SU-DHL-6 (cell line): ENCODE measurements around the gene NXPH1.

ENCODE experiments used
- EZH2phosphoT487 ChIP-seq: fragments of 200-600 bp; sonication (generic), shearing (Covaris generic); conservative IDR thresholded peaks from 2 replicates; pipeline ENCODE4 v1.6.1; 2018; ENCODE audit warnings: mild to moderate bottlenecking, antibody characterized with exemption, low read length, moderate library complexity, mixed read lengths
- TF ChIP-seq, protein P1 (sequence below): fragments of 200-600 bp; sonication (generic); IDR thresholded peaks from one replicate; pipeline ENCODE4 v1.5.1; 2017; ENCODE audit warnings: antibody characterized with exemption, mild to moderate bottlenecking, low read length, moderate library complexity; ENCODE audit not compliant: insufficient read depth, poor library complexity, severe bottlenecking

DNA sequence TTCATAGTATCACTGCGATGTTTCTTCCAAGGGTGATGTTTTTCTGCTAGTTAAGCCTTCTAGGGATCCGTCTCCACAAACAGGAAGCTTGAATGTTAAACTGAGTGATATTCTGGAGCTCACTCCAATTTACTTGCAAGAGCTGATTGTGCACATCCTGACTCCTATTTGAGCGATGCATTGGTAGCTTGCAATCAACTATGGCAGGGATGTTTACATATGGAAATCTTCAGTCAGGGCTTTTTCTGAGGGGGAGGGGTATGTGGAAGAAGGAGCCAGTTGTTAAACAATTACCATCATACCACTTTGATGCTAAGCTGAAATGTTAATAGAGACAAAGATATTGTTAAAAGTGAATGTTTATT lies 43.2 kb upstream of the NXPH1 start:
- TF ChIP-seq, protein P1, sequence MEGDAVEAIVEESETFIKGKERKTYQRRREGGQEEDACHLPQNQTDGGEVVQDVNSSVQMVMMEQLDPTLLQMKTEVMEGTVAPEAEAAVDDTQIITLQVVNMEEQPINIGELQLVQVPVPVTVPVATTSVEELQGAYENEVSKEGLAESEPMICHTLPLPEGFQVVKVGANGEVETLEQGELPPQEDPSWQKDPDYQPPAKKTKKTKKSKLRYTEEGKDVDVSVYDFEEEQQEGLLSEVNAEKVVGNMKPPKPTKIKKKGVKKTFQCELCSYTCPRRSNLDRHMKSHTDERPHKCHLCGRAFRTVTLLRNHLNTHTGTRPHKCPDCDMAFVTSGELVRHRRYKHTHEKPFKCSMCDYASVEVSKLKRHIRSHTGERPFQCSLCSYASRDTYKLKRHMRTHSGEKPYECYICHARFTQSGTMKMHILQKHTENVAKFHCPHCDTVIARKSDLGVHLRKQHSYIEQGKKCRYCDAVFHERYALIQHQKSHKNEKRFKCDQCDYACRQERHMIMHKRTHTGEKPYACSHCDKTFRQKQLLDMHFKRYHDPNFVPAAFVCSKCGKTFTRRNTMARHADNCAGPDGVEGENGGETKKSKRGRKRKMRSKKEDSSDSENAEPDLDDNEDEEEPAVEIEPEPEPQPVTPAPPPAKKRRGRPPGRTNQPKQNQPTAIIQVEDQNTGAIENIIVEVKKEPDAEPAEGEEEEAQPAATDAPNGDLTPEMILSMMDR = no peak
- no peak for TF ChIP-seq EZH2phosphoT487
